H1 (cell line): Measurements from ENCODE around the gene SPOPL. TPM values are rescaled to one million over a fixed set of nuclear protein-coding genes. Genes with fewer than 3 reads are reported as not detected.

Experiments
- CTCF ChIA-PET: fragments of 300-600 bp; sonication (Branson Sonifier 250); formaldehyde crosslinking; loops from one replicate; lab custom pipeline; 2021; ENCODE audit not compliant: partially characterized antibody; lab: Charles Lee
- POLR2A ChIA-PET: fragments of 300-600 bp; sonication (Branson Sonifier 250); formaldehyde crosslinking; loops from one replicate; lab custom pipeline; 2021; ENCODE audit warnings: inconsistent platforms; ENCODE audit not compliant: partially characterized antibody; lab: Charles Lee
- DNase-seq, 2 experiments: peaks; one replicate each; pipeline versions ENCODE4 v3.0.0 to v3.0.0-alpha.2; 2010 to 2022; ENCODE audit warnings: low spot score in 2 of 2, low read depth in 1 of 2, mixed read lengths in 1 of 2
- FAIRE-seq: peaks from 2 replicates; lab custom pipeline; 2011; peaks lifted over from hg19 to GRCh38; lab: Jason Lieb, UNC
- H2AFZ ChIP-seq: 2 replicates; pipeline ENCODE4 v1.8.1; 2012; ENCODE audit warnings: low read length, inconsistent platforms
- H2AK5ac ChIP-seq: 2 replicates; pipeline ENCODE4 v1.6.1; 2013; ENCODE audit warnings: low read depth, low read length
- H2BK120ac ChIP-seq: replicated peaks from 2 replicates; pipeline ENCODE3; 2013; ENCODE audit warnings: low read depth, low read length, inconsistent platforms
- H2BK12ac ChIP-seq: 2 replicates; pipeline ENCODE4 v1.6.1; 2013; ENCODE audit warnings: low read depth, low read length
- H2BK15ac ChIP-seq: 2 replicates; pipeline ENCODE4 v1.6.1; 2013; ENCODE audit warnings: low read length
- H2BK20ac ChIP-seq: 2 replicates; pipeline ENCODE4 v1.6.1; 2013; ENCODE audit warnings: low read length
- H2BK5ac ChIP-seq: 2 replicates; pipeline ENCODE4 v1.6.1; 2013; ENCODE audit warnings: low read depth, low read length
- H3K14ac ChIP-seq: 2 replicates; pipeline ENCODE4 v1.6.1; 2013; ENCODE audit warnings: inconsistent platforms; ENCODE audit not compliant: insufficient read length
- H3K18ac ChIP-seq: 2 replicates; pipeline ENCODE4 v1.6.1; 2013; ENCODE audit warnings: low read length; ENCODE audit errors: extremely low read depth
- H3K23ac ChIP-seq: 2 replicates; pipeline ENCODE4 v1.6.1; 2013; ENCODE audit warnings: inconsistent platforms; ENCODE audit not compliant: insufficient read length
- H3K23me2 ChIP-seq: 2 replicates; pipeline ENCODE4 v1.6.1; 2013; ENCODE audit warnings: low read depth, low read length
- H3K27ac ChIP-seq: 2 replicates; pipeline ENCODE4 v1.6.1; 2011; ENCODE audit warnings: low read depth, low read length, inconsistent platforms
- H3K27me3 ChIP-seq, 4 experiments: replicated peaks in 1 of 4; 1 replicate in 1 of 4; 2 replicates in 3 of 4; pipeline versions ENCODE4 v1.6.1 to v1.8.1; 2011 to 2013; ENCODE audit warnings: low read length in 3 of 4, mild to moderate bottlenecking in 3 of 4, inconsistent platforms in 2 of 4, mixed read lengths in 2 of 4, moderate library complexity in 1 of 4; ENCODE audit not compliant: control insufficient read depth in 3 of 4, insufficient read depth in 3 of 4; ENCODE audit errors: extremely low read depth in 1 of 4
- H3K36me3 ChIP-seq, 4 experiments: 2 replicates each; pipeline versions ENCODE4 v1.6.1 to v1.8.1; 2011 to 2013; ENCODE audit warnings: mild to moderate bottlenecking in 4 of 4, low read length in 3 of 4, moderate library complexity in 2 of 4, control low read depth in 1 of 4, inconsistent platforms in 1 of 4; ENCODE audit not compliant: insufficient read depth in 4 of 4, control insufficient read depth in 2 of 4
- H3K4ac ChIP-seq: replicated peaks from 2 replicates; pipeline ENCODE3; 2013; ENCODE audit warnings: low read length, low read depth, mixed read lengths, inconsistent platforms; ENCODE audit not compliant: insufficient read length
- H3K4me1 ChIP-seq, 4 experiments: replicated peaks in 1 of 4; 1 replicate in 1 of 4; 2 replicates in 3 of 4; pipeline versions ENCODE4 v1.6.1 to v1.8.1; 2011 to 2013; ENCODE audit warnings: low read length in 3 of 4, inconsistent platforms in 2 of 4, mixed read lengths in 1 of 4; ENCODE audit not compliant: insufficient read depth in 4 of 4, control insufficient read depth in 3 of 4
- H3K4me2 ChIP-seq, 2 experiments: 2 replicates each; pipeline versions ENCODE4 v1.6.1 to v1.8.1; 2011 to 2013; ENCODE audit warnings: low read depth in 2 of 2, low read length in 2 of 2, control low read depth in 1 of 2, inconsistent platforms in 1 of 2, mild to moderate bottlenecking in 1 of 2; ENCODE audit not compliant: insufficient read depth in 1 of 2
- H3K4me3 ChIP-seq, 4 experiments: fragments of 200-600, 300-600 bp in 1 of 4; sonication (generic), shearing (Covaris generic), sonication (Bioruptor Twin) in 1 of 4; 2 replicates each; pipeline versions ENCODE4 v1.5.1 to v1.8.1; 2011 to 2016; ENCODE audit warnings: low read length in 4 of 4, low read depth in 3 of 4, control low read depth in 2 of 4, inconsistent platforms in 2 of 4, mild to moderate bottlenecking in 2 of 4, mixed read lengths in 1 of 4, moderate library complexity in 1 of 4; ENCODE audit not compliant: insufficient read depth in 2 of 4; ENCODE audit errors: extremely low read depth in 1 of 4
- H3K56ac ChIP-seq: replicated peaks from 2 replicates; pipeline ENCODE3; 2013; ENCODE audit warnings: low read depth, mild to moderate bottlenecking, mixed read lengths, low read length, inconsistent platforms; ENCODE audit not compliant: insufficient read length
- H3K79me1 ChIP-seq: 2 replicates; pipeline ENCODE4 v1.6.1; 2013; ENCODE audit warnings: low read depth, low read length, control low read depth
- H3K79me2 ChIP-seq, 2 experiments: 2 replicates each; pipeline versions ENCODE4 v1.6.1 to v1.8.1; 2012 to 2013; ENCODE audit warnings: low read length in 2 of 2, mild to moderate bottlenecking in 2 of 2, inconsistent platforms in 1 of 2; ENCODE audit not compliant: insufficient read depth in 2 of 2, control insufficient read depth in 1 of 2
- H3K9ac ChIP-seq, 4 experiments: replicated peaks in 1 of 4; 1 replicate in 1 of 4; 2 replicates in 3 of 4; pipeline versions ENCODE4 v1.6.1 to v1.8.1; 2011 to 2013; ENCODE audit warnings: low read depth in 3 of 4, low read length in 3 of 4, control low read depth in 2 of 4, mild to moderate bottlenecking in 2 of 4, moderate library complexity in 2 of 4, inconsistent platforms in 1 of 4; ENCODE audit errors: extremely low read depth in 1 of 4
- H3K9me3 ChIP-seq, 2 experiments: 2 replicates each; pipeline versions ENCODE4 v1.6.1 to v1.8.1; 2012 to 2013; ENCODE audit warnings: mild to moderate bottlenecking in 2 of 2, moderate library complexity in 2 of 2, control low read depth in 1 of 2, inconsistent platforms in 1 of 2, low read depth in 1 of 2, low read length in 1 of 2, mixed read lengths in 1 of 2; ENCODE audit not compliant: insufficient read depth in 2 of 2
- H4K20me1 ChIP-seq, 2 experiments: replicated peaks in 1 of 2; 2 replicates each; pipeline versions ENCODE3 to v1.8.1; 2011 to 2013; ENCODE audit warnings: inconsistent platforms in 2 of 2, low read length in 2 of 2, mild to moderate bottlenecking in 1 of 2; ENCODE audit not compliant: insufficient read depth in 2 of 2, control insufficient read depth in 1 of 2
- H4K5ac ChIP-seq: 2 replicates; pipeline ENCODE4 v1.6.1; 2013; ENCODE audit warnings: low read length, low read depth, mixed read lengths, inconsistent platforms; ENCODE audit not compliant: insufficient read length
- H4K8ac ChIP-seq: 2 replicates; pipeline ENCODE4 v1.8.0; 2013; ENCODE audit warnings: mild to moderate bottlenecking, moderate library complexity, low read length, inconsistent platforms; ENCODE audit not compliant: insufficient read depth; ENCODE audit errors: extremely low read depth
- H4K91ac ChIP-seq: replicated peaks from 2 replicates; pipeline ENCODE3; 2013; ENCODE audit warnings: low read length, mixed read lengths, inconsistent platforms; ENCODE audit not compliant: insufficient read length
- ATF3 ChIP-seq: IDR thresholded peaks from 2 replicates; pipeline ENCODE4 v1.6.1; 2011; ENCODE audit warnings: low read depth, mild to moderate bottlenecking, low read length; ENCODE audit not compliant: insufficient read depth
- BACH1 ChIP-seq: IDR thresholded peaks from 2 replicates; pipeline ENCODE4 v1.6.1; 2012; ENCODE audit warnings: low read length, improper control_type of control experiment
- BRCA1 ChIP-seq: IDR thresholded peaks from 2 replicates; pipeline ENCODE4 v1.6.1; 2012; ENCODE audit warnings: low read depth, low read length, improper control_type of control experiment
- CBX8 ChIP-seq: fragments of 300-800, 300-1000 bp; sonication (generic); IDR thresholded peaks from 2 replicates; pipeline ENCODE4 v1.7.1; 2016; ENCODE audit warnings: low read depth, low read length, borderline replicate concordance
- CHD1 ChIP-seq: IDR thresholded peaks from 2 replicates; pipeline ENCODE4 v1.6.1; 2012; ENCODE audit warnings: low read depth, low read length, improper control_type of control experiment
- HDAC6 ChIP-seq: IDR thresholded peaks from one replicate; pipeline ENCODE4 v1.7.1; 2012; ENCODE audit warnings: low read depth, mild to moderate bottlenecking, inconsistent platforms, low read length, moderate library complexity
- KDM1A ChIP-seq: fragments of 200-600, 300-600 bp; sonication (generic); IDR thresholded peaks from 2 replicates; pipeline ENCODE4 v1.7.1; 2016; ENCODE audit warnings: mild to moderate bottlenecking, low read length, borderline replicate concordance
- RNF2 ChIP-seq: fragments of 200-900, 300-1000 bp; sonication (generic); IDR thresholded peaks from 2 replicates; pipeline ENCODE4 v1.7.1; 2016; ENCODE audit warnings: borderline replicate concordance, low read depth, mild to moderate bottlenecking, antibody characterized with exemption, low read length; ENCODE audit not compliant: poor library complexity, severe bottlenecking; ENCODE audit errors: missing control alignments
- SAP30 ChIP-seq: fragments of 300-600 bp; sonication (generic); IDR thresholded peaks from 2 replicates; pipeline ENCODE4 v1.7.1; 2012; ENCODE audit warnings: low read length, moderate library complexity, mild to moderate bottlenecking, inconsistent platforms; ENCODE audit not compliant: insufficient read depth, insufficient replicate concordance
- SRF ChIP-seq: IDR thresholded peaks from 2 replicates; pipeline ENCODE4 v1.6.1; 2011; ENCODE audit warnings: mild to moderate bottlenecking, low read depth, low read length, moderate library complexity
- ZNF274 ChIP-seq: IDR thresholded peaks from 2 replicates; pipeline ENCODE4 v1.7.0; 2012; ENCODE audit warnings: low read length, borderline replicate concordance; ENCODE audit errors: extremely low read depth
- WGBS, 2 experiments: shearing (Covaris generic) in 1 of 2; methylation state at CpG; one replicate each; pipeline versions ENCODE4 v1.1.6 to v1.1.7; 2013 to 2015; ENCODE audit warnings: low lambda C conversion rate in 2 of 2, mixed read lengths in 2 of 2, inconsistent platforms in 1 of 2, low coverage in 1 of 2, missing lambda C conversion rate in 1 of 2; ENCODE audit not compliant: insufficient replicate concordance in 2 of 2, insufficient coverage in 1 of 2, insufficient read length in 1 of 2; ENCODE audit errors: extremely low coverage in 1 of 2, missing lambda C conversion rate in 1 of 2; 5-methylcytosine and 5-hydroxymethylcytosine counted together
- polyA plus RNA-seq, 7 experiments: library from polyadenylated mRNA; depleted of rRNA in 3 of 7; stranded (reverse) in 5 of 7; unstranded in 2 of 7; fragments of >200 nt in 5 of 7; fragments of 200-250 nt in 2 of 7; gene quantifications; 1 replicate in 5 of 7; 2 replicates in 1 of 7; 4 replicates in 1 of 7; pipeline versions ENCODE4 v1.2.1 to v1.2.3, GENCODE V29; 2011 to 2013; ENCODE audit warnings: missing spikeins in 2 of 7, mixed read lengths in 2 of 7
- total RNA-seq: library from RNA; stranded (reverse); fragmentation: NEBNext Ultra II Directional; extraction: Animal tissue kit (Norgen Biotek cat#: 25700); gene quantifications from 2 replicates; pipeline ENCODE4 v1.2.1, GENCODE V29; 2021
- TF ChIP-seq, protein P1 (sequence below): IDR thresholded peaks from 2 replicates; pipeline ENCODE4 v1.6.1; 2012; ENCODE audit warnings: low read length, inconsistent platforms

The SPOPL gene
- total and polyA plus RNA-seq, 2 of the 8 experiments (the other 6 are each of a cell fraction or from before 2014, with no cell fraction given) = 1.9 to 14.5 TPM

DNA sequence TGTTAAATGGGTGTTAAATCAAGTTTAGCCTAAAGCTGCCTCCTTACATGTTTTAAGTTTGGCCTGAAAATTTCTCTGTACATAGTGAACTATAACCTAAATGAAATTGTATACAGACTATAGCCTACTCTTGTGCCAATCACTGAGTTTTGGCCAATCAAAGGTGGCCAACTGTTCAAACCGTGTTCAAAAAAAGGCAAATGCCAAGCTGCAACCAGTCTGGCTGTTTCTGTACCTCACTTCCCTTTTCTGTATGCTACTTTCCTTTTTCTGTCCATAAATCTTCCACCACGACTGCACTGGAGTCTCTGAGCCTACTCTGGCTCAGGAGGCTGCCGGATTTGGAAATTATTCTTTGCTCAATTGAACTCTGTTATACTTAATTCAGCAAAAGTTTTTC, 121.0 kb downstream of the SPOPL start:
- Histone ChIP-seq H3K56ac (no peak overlapping the region), H3K79me1 (no peaks in the 10 kb centered on the region), H3K9me3 (no peaks in the 10 kb centered on the region), H3K79me2 (no peaks in the 10 kb centered on the region), H3K23ac (no peak overlapping the region), H4K91ac (no peak overlapping the region), H3K4me1 (no peaks in the 10 kb centered on the region), H2BK120ac (no peak overlapping the region), H2AK5ac (no peak overlapping the region), H4K5ac (no peak overlapping the region), H4K20me1 (no peaks in the 10 kb centered on the region), H3K4me2 (no peak overlapping the region), H4K8ac (no peak overlapping the region), H3K4me3 (no peak overlapping the region), H3K14ac (no peak overlapping the region), H2BK15ac (no peak overlapping the region), H3K27me3 (no peaks in the 10 kb centered on the region), H3K9ac (no peak overlapping the region), H2AFZ (no peak overlapping the region), H3K23me2 (no peaks in the 10 kb centered on the region), H3K27ac (no peak overlapping the region), H3K36me3 (no peaks in the 10 kb centered on the region), H2BK5ac (no peak overlapping the region), H3K18ac (no peak overlapping the region), H2BK20ac (no peak overlapping the region), H2BK12ac (no peak overlapping the region), H3K4ac (no peak overlapping the region)
- no peak for DNase-seq
- ChIA-PET POLR2A (no interaction called here), CTCF (interaction anchor here (1.1 to 1.8 kb wide), 2 partner anchors 20 to 207 kb away, joined by 3 to 5 read pairs; no protein-coding TSS in a partner anchor)
- 91% methylated on average over 3 of the region's 3 CpGs; no CpG with 5 or more reads in 1 of the 2 experiments for WGBS, 2 experiments
- no peak for FAIRE-seq
- TF ChIP-seq BACH1 (no peak), CBX8 (no peak), ZNF274 (no peak), HDAC6 (no peak), SAP30 (no peak), SRF (no peak), ATF3 (no peak), BRCA1 (no peak), KDM1A (no peak), CHD1 (no peak), RNF2 (no peak)
- TF ChIP-seq, protein P1, sequence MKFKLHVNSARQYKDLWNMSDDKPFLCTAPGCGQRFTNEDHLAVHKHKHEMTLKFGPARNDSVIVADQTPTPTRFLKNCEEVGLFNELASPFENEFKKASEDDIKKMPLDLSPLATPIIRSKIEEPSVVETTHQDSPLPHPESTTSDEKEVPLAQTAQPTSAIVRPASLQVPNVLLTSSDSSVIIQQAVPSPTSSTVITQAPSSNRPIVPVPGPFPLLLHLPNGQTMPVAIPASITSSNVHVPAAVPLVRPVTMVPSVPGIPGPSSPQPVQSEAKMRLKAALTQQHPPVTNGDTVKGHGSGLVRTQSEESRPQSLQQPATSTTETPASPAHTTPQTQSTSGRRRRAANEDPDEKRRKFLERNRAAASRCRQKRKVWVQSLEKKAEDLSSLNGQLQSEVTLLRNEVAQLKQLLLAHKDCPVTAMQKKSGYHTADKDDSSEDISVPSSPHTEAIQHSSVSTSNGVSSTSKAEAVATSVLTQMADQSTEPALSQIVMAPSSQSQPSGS = no peak
